Mesenchymal stem cell (in vitro differentiated cells and primary cell): ENCODE results near the gene LENG9.
A peak's percentile ranks its signal among the peaks of the same experiment; 100 is the strongest.
"Not testable (repeated sequence)": the region's sequence is repeated elsewhere in the genome, so short reads cannot be mapped to it uniquely, and the experiment has no call there.

Experiments
- DNase-seq: peaks from one replicate; pipeline ENCODE4 v3.0.0-alpha.2; 2013
- H2AFZ ChIP-seq: one replicate; pipeline ENCODE4 v1.6.1; 2013; ENCODE audit warnings: low read depth, mild to moderate bottlenecking, control low read depth, inconsistent platforms, low read length, moderate library complexity
- H2AK5ac ChIP-seq: 2 replicates; pipeline ENCODE4 v1.6.1; 2013; ENCODE audit warnings: low read length, moderate library complexity, mild to moderate bottlenecking, inconsistent platforms; ENCODE audit not compliant: severe bottlenecking
- H2BK120ac ChIP-seq: one replicate; pipeline ENCODE4 v1.6.1; 2013; ENCODE audit warnings: low read depth, mild to moderate bottlenecking, inconsistent platforms, low read length, moderate library complexity
- H2BK12ac ChIP-seq, 2 experiments: one replicate each; pipeline ENCODE4 v1.6.1; 2013; ENCODE audit warnings: inconsistent platforms in 2 of 2, low read length in 2 of 2, mild to moderate bottlenecking in 2 of 2, moderate library complexity in 2 of 2, control low read depth in 1 of 2
- H2BK15ac ChIP-seq: one replicate; pipeline ENCODE4 v1.6.1; 2013; ENCODE audit warnings: mild to moderate bottlenecking, low read depth, inconsistent platforms; ENCODE audit not compliant: poor library complexity, severe bottlenecking
- H2BK5ac ChIP-seq: 2 replicates; pipeline ENCODE4 v1.6.1; 2013; ENCODE audit warnings: low read depth, mild to moderate bottlenecking, low read length, control low read depth, inconsistent platforms; ENCODE audit not compliant: poor library complexity, severe bottlenecking
- H3K14ac ChIP-seq, 2 experiments: one replicate each; pipeline ENCODE4 v1.6.1; 2013; ENCODE audit warnings: inconsistent platforms in 2 of 2, low read length in 2 of 2, control low read depth in 1 of 2, mild to moderate bottlenecking in 1 of 2, moderate library complexity in 1 of 2
- H3K18ac ChIP-seq, 2 experiments: one replicate each; pipeline ENCODE4 v1.6.1; 2013; ENCODE audit warnings: inconsistent platforms in 2 of 2, low read length in 2 of 2, control low read depth in 1 of 2, low read depth in 1 of 2, mild to moderate bottlenecking in 1 of 2
- H3K23ac ChIP-seq, 2 experiments: one replicate each; pipeline ENCODE4 v1.6.1; 2013; ENCODE audit warnings: inconsistent platforms in 2 of 2, low read length in 2 of 2, mild to moderate bottlenecking in 2 of 2, moderate library complexity in 2 of 2, control low read depth in 1 of 2
- H3K27ac ChIP-seq: 2 replicates; pipeline ENCODE4 v1.5.1; 2013; ENCODE audit warnings: mild to moderate bottlenecking, moderate library complexity, low read length, control low read depth, inconsistent platforms; ENCODE audit not compliant: poor library complexity, severe bottlenecking
- H3K27me3 ChIP-seq, 2 experiments: 2 replicates each; pipeline versions ENCODE4 v1.6.1 to v1.7.0; 2013; ENCODE audit warnings: low read length in 2 of 2, mild to moderate bottlenecking in 2 of 2, moderate library complexity in 2 of 2, control low read depth in 1 of 2, inconsistent platforms in 1 of 2; ENCODE audit not compliant: control insufficient read depth in 1 of 2, insufficient read depth in 1 of 2
- H3K36me3 ChIP-seq, 2 experiments: 2 replicates each; pipeline versions ENCODE4 v1.6.1 to v1.7.0; 2013; ENCODE audit warnings: low read length in 2 of 2, control low read depth in 1 of 2, inconsistent platforms in 1 of 2, low read depth in 1 of 2, mild to moderate bottlenecking in 1 of 2; ENCODE audit not compliant: insufficient read depth in 2 of 2, control insufficient read depth in 1 of 2
- H3K4ac ChIP-seq, 2 experiments: one replicate each; pipeline ENCODE4 v1.6.1; 2013; ENCODE audit warnings: inconsistent platforms in 2 of 2, low read length in 2 of 2, mild to moderate bottlenecking in 2 of 2, moderate library complexity in 2 of 2, control low read depth in 1 of 2, low read depth in 1 of 2
- H3K4me1 ChIP-seq: 2 replicates; pipeline ENCODE4 v1.6.1; 2013; ENCODE audit warnings: low read depth, low read length, control low read depth; ENCODE audit not compliant: control insufficient read depth, insufficient read depth
- H3K4me2 ChIP-seq: 2 replicates; pipeline ENCODE4 v1.6.1; 2013; ENCODE audit warnings: low read length, mild to moderate bottlenecking, inconsistent platforms; ENCODE audit not compliant: poor library complexity, severe bottlenecking
- H3K4me3 ChIP-seq, 2 experiments: 2 replicates each; pipeline versions ENCODE4 v1.5.1 to v1.7.0; 2013; ENCODE audit warnings: low read length in 2 of 2, mild to moderate bottlenecking in 2 of 2, control low read depth in 1 of 2, low read depth in 1 of 2; ENCODE audit not compliant: insufficient read depth in 1 of 2
- H3K79me1 ChIP-seq: replicated peaks from 2 replicates; pipeline ENCODE4 v1.6.1; 2013; ENCODE audit warnings: mild to moderate bottlenecking, control low read depth, low read length, inconsistent platforms; ENCODE audit not compliant: poor library complexity, severe bottlenecking
- H3K9ac ChIP-seq: 2 replicates; pipeline ENCODE4 v1.7.0; 2013; ENCODE audit warnings: mild to moderate bottlenecking, low read length, moderate library complexity
- H3K9me3 ChIP-seq: 2 replicates; pipeline ENCODE4 v1.7.0; 2013; ENCODE audit warnings: mild to moderate bottlenecking, low read length; ENCODE audit not compliant: control insufficient read depth
- H4K8ac ChIP-seq: one replicate; pipeline ENCODE4 v1.6.1; 2013; ENCODE audit warnings: inconsistent platforms, mild to moderate bottlenecking, low read length, moderate library complexity
- H4K91ac ChIP-seq: one replicate; pipeline ENCODE4 v1.6.1; 2013; ENCODE audit warnings: mild to moderate bottlenecking, low read length, inconsistent platforms
- WGBS: methylation state at CpG from one replicate; pipeline ENCODE4 v1.1.7; 2013; ENCODE audit warnings: mixed read lengths; 5-methylcytosine and 5-hydroxymethylcytosine counted together

The LENG9 gene

DNA sequence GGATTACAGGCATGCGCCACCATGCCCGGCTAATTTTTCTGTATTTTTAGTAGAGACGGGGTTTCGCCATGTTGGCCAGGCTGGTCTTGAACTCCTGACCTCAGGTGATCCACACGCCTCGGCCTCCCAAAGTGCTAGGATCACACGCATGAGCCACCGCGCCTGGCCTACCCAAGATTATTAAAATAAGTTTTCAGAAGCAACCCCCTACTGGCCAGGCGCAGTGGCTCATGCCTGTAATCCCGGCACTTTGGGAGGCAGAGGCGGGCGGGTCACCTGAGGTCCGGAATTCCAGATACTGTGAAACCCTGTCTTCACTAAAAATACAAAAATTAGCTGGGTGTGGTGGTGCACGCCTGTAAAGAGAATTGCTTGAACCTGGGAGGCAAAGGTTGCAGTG lies 17.2 kb downstream of the LENG9 start:
- H4K8ac ChIP-seq, DNase-seq, H2BK15ac ChIP-seq, H3K4me2 ChIP-seq, H3K27me3 ChIP-seq, H3K14ac ChIP-seq, H3K4ac ChIP-seq, H3K9ac ChIP-seq, H2AFZ ChIP-seq, H3K27ac ChIP-seq, H3K18ac ChIP-seq, H3K9me3 ChIP-seq, H2BK12ac ChIP-seq, H2AK5ac ChIP-seq, H3K79me1 ChIP-seq, H2BK120ac ChIP-seq, H4K91ac ChIP-seq, H2BK5ac ChIP-seq, H3K4me3 ChIP-seq, H3K23ac ChIP-seq: not testable (repeated sequence)
- Histone ChIP-seq H3K36me3 (peaks cover 13 to 39% of the 10 kb centered on the region in 2 experiments), H3K4me1 (peaks cover 12% of the 10 kb centered on the region)
- 99% methylated on average over 13 of the region's 15 CpGs for WGBS

DNA sequence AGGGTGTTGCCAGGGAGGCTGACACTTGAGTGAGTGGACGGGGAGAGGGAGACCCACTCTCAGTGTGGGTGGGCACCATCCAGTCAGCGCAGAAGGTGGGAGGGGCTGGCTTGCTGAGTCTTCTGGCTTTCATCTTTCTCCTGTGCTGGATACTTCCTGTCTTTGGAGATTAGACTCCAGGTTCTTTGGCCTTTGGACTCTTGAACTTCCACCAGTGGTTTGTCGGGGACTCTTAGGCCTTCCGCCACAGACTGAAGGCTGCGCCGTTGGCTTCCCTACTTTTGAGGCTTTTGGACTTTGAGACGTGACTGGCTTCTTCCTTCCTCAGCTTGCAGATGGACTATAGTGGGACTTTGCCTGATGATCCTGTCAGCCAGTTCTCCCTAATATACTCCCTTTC lies 18.8 kb downstream of the LENG9 start:
- Histone ChIP-seq H4K91ac (no peak overlapping the region), H2BK120ac (no peak overlapping the region), H2BK15ac (no peak overlapping the region), H3K9me3 (no peaks in the 10 kb centered on the region), H3K4me3 (no peak overlapping the region), H2BK12ac (no peak overlapping the region), H3K36me3 (peaks cover 10 to 45% of the 10 kb centered on the region in 2 experiments), H3K27ac (no peak overlapping the region), H4K8ac (no peak overlapping the region), H2AFZ (no peak overlapping the region), H3K23ac (no peak overlapping the region), H2AK5ac (no peak overlapping the region), H3K79me1 (peaks cover 12% of the 10 kb centered on the region), H3K27me3 (no peaks in the 10 kb centered on the region), H3K14ac (no peak overlapping the region), H3K4me2 (no peak overlapping the region), H3K4ac (no peak overlapping the region), H2BK5ac (no peak overlapping the region), H3K18ac (no peak overlapping the region), H3K4me1 (peaks cover 3% of the 10 kb centered on the region), H3K9ac (no peak overlapping the region)
- WGBS, result 96% methylated on average over 7 of the region's 7 CpGs
- DNase-seq, result no peak

- H3K9me3 ChIP-seq, result no peaks in the 10 kb centered on the region
- H3K4me1 ChIP-seq, result peaks cover 13% of the 10 kb centered on the region
- no peak overlapping the region for H4K91ac ChIP-seq
- no peak overlapping the region for H2BK15ac ChIP-seq
- H2AFZ ChIP-seq, result no peak overlapping the region
- no peak overlapping the region for H3K4me2 ChIP-seq
- no peak overlapping the region for H2BK120ac ChIP-seq
- no peak overlapping the region for H2BK12ac ChIP-seq
- H3K79me1 ChIP-seq, result peaks cover 30% of the 10 kb centered on the region
- no peak overlapping the region for H2AK5ac ChIP-seq
- no peak overlapping the region for H3K9ac ChIP-seq
- no peak overlapping the region for H4K8ac ChIP-seq
- H3K4me3 ChIP-seq, result no peak overlapping the region
- no peak for DNase-seq
- H3K23ac ChIP-seq, result no peak overlapping the region
- H2BK5ac ChIP-seq, result no peak overlapping the region
- no peak overlapping the region for H3K18ac ChIP-seq
- H3K14ac ChIP-seq, result no peak overlapping the region
- H3K36me3 ChIP-seq, result peaks cover 16 to 50% of the 10 kb centered on the region in 2 experiments
- WGBS, result 96% methylated on average over 4 of the region's 5 CpGs
- no peaks in the 10 kb centered on the region for H3K27me3 ChIP-seq
- no peak overlapping the region for H3K4ac ChIP-seq
- H3K27ac ChIP-seq, result no peak overlapping the region
Observed at GRCh38 chr19:54440641-54441040, 22.9 kb downstream of the LENG9 start.

DNA sequence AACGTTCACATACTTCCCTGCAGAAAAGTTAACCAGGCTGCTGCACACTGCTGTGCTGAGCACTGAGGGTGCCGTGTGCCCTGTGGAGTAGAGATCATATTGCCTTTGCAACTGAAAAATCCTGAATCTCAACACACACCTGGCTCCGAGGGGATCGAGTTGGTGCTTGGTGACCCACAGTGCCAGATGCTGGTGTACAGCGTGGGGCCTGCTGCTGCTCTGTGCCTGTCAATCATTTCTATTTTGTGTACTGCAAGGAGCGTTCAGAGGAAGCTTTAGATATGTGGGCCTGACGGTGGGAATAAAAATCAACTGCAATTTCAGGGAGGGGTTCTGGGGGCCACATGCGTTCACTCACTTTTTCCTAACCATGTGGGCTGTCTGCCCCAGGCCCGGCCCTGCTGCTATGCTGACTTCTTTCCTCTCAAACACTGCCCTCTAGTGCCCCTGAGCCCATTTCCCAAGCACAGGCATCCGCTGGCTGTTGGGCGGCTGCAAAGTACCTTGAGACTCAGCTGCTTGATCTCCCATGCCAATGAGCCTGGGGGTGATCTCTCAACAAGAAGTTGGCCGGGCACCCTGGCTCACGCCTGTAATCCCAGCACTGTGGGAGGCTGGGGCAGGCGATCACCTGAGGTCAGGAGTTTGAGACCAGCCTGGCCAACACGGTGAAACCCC lies 24.3 kb downstream of the LENG9 start:
- no peak overlapping the region for H3K4me2 ChIP-seq
- no peak overlapping the region for H2BK120ac ChIP-seq
- no peak overlapping the region for H2BK15ac ChIP-seq
- no peak overlapping the region for H2BK12ac ChIP-seq
- H3K36me3 ChIP-seq, result peaks cover 25 to 43% of the 10 kb centered on the region in 2 experiments
- no peak overlapping the region for H4K91ac ChIP-seq
- H3K18ac ChIP-seq, result no peak overlapping the region
- no peak overlapping the region for H3K27ac ChIP-seq
- H3K79me1 ChIP-seq, result peaks cover 31% of the 10 kb centered on the region
- H3K27me3 ChIP-seq, result peaks cover 0 to 2% of the 10 kb centered on the region in 2 experiments
- no peaks in the 10 kb centered on the region for H3K9me3 ChIP-seq
- no peak overlapping the region for H4K8ac ChIP-seq
- H2AK5ac ChIP-seq, result no peak overlapping the region
- no peak overlapping the region for H3K4me3 ChIP-seq
- no peak overlapping the region for H2AFZ ChIP-seq
- WGBS, result 66% methylated on average over 15 of the region's 15 CpGs
- H3K23ac ChIP-seq, result no peak overlapping the region
- H3K4me1 ChIP-seq, result peaks cover 19% of the 10 kb centered on the region
- H3K9ac ChIP-seq, result no peak overlapping the region
- H3K14ac ChIP-seq, result no peak overlapping the region
- no peak overlapping the region for H2BK5ac ChIP-seq
- no peak overlapping the region for H3K4ac ChIP-seq
- DNase-seq, result peak; percentile 62
